Kidney (tissue), 14 donors: ENCODE measurements around the gene CDH7. TPM values are rescaled to one million over a fixed set of nuclear protein-coding genes. Genes with fewer than 3 reads are reported as not detected.

Source experiments
- DNase-seq, 5 donors: peaks; one replicate each; pipeline ENCODE4 v3.0.0-alpha.2; 2013 to 2020
- FAIRE-seq: peaks from 2 replicates; lab custom pipeline; 2012; peaks lifted over from hg19 to GRCh38; lab: Jason Lieb, UNC
- H3K27ac ChIP-seq, 2 donors: one replicate each; pipeline ENCODE4 v1.7.0; 2013; ENCODE audit warnings: low read depth in 2 of 2, low read length in 2 of 2, inconsistent platforms in 1 of 2
- H3K27me3 ChIP-seq: one replicate; pipeline ENCODE4 v1.7.1; 2013; ENCODE audit warnings: low read length, inconsistent platforms; ENCODE audit not compliant: control insufficient read depth, insufficient read depth
- H3K36me3 ChIP-seq, 3 donors: one replicate each; pipeline versions ENCODE4 v1.7.0 to v1.7.1; 2013; ENCODE audit warnings: low read length in 3 of 3, control low read depth in 1 of 3, inconsistent platforms in 1 of 3; ENCODE audit not compliant: insufficient read depth in 3 of 3, control insufficient read depth in 2 of 3
- H3K4me1 ChIP-seq, 3 donors: one replicate each; pipeline versions ENCODE4 v1.7.0 to v1.7.1; 2013; ENCODE audit warnings: low read length in 3 of 3, inconsistent platforms in 1 of 3, low read depth in 1 of 3; ENCODE audit not compliant: control insufficient read depth in 2 of 3, insufficient read depth in 2 of 3
- H3K4me3 ChIP-seq, 3 donors: one replicate each; pipeline versions ENCODE4 v1.7.0 to v1.8.1; 2013; ENCODE audit warnings: low read length in 3 of 3, control low read depth in 1 of 3, inconsistent platforms in 1 of 3
- H3K9ac ChIP-seq, 3 donors: one replicate each; pipeline versions ENCODE4 v1.7.0 to v1.7.1; 2013; ENCODE audit warnings: low read length in 3 of 3, control low read depth in 1 of 3, inconsistent platforms in 1 of 3
- H3K9me3 ChIP-seq, 3 donors: one replicate each; pipeline versions ENCODE4 v1.7.0 to v1.7.1; 2013; ENCODE audit warnings: low read length in 3 of 3, control low read depth in 1 of 3, inconsistent platforms in 1 of 3; ENCODE audit not compliant: control insufficient read depth in 2 of 3, insufficient read depth in 1 of 3
- CTCF ChIP-seq: IDR thresholded peaks from 3 replicates; pipeline ENCODE4 v1.5.1; 2012; ENCODE audit warnings: mild to moderate bottlenecking, moderate library complexity, borderline replicate concordance; ENCODE audit not compliant: insufficient read depth; ENCODE audit errors: extremely low read depth
- intact Hi-C: fragments of 100-400 bp; cut with DNase I; formaldehyde crosslinking; loops from one replicate; pipeline ENCODE4 v1.11.1; 2022
- polyA plus RNA-seq: library from polyadenylated mRNA; stranded (reverse); fragments of 350-450 nt; fragmentation: Illumina TruSeq; extraction: RNeasy Lipid Tissue Mini Kit (QIAGEN cat#74804); gene quantifications from one replicate; pipeline ENCODE4 v1.2.3, GENCODE V29; 2014; ENCODE audit warnings: low read depth, low replicate concordance; ENCODE audit not compliant: insufficient read depth
- total RNA-seq: library from RNA; stranded (reverse); fragmentation: NEBNext Ultra II Directional; extraction: Animal tissue kit (Norgen Biotek cat#: 25700); gene quantifications from one replicate; pipeline ENCODE4 v1.2.1, GENCODE V29; 2021
- donor health status: control.
- donor health status: control.
- donor health status: control.
- donor health status: control.
- donor health status: control.
- donor health status: DM: yes; HTN: yes; CAD: no.
- donor health status: Normal renal cell carcinoma (clear cell type).

Gene CDH7
- total and polyA plus RNA-seq, 2 donors from 2014 or later = not detected

GRCh38 chr18:65906621-65907034 is 155.8 kb downstream of the CDH7 start:
- FAIRE-seq = no peak
- TF ChIP-seq CTCF = no peak

DNA sequence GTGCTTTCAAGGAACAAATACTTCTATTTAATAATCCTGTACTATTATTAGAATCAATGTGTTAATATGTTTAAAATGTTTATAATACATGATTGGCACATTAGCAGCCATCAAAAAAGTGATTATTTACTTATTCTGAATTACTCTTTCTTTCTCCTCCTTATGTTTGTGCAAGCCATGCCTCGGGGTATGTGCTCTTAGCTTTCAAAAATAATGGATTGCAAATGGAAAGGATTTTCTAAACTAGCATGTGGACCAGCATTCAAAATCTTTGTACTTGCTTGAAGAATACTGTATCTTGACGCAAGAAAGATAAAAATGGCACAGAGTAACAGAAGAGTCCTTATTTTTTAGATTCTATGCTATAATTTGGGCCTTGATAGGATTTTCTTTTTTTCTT is 156.5 kb downstream of the CDH7 start:
- Histone ChIP-seq H3K9ac (no peak overlapping the region), H3K4me3 (no peak overlapping the region), H3K9me3 (no peaks in the 10 kb centered on the region), H3K4me1 (no peaks in the 10 kb centered on the region), H3K27me3 (no peaks in the 10 kb centered on the region), H3K36me3 (no peaks in the 10 kb centered on the region), H3K27ac (no peak overlapping the region)
- intact Hi-C loops = no loop called here
- no peak for DNase-seq
- no peak for FAIRE-seq
- TF ChIP-seq CTCF = no peak

More at GRCh38 chr18:65906621-65907034, 155.8 kb downstream of the CDH7 start:
- Histone ChIP-seq H3K9ac (no peak overlapping the region), H3K27ac (no peak overlapping the region), H3K4me3 (no peak overlapping the region), H3K4me1 (no peaks in the 10 kb centered on the region), H3K36me3 (no peaks in the 10 kb centered on the region), H3K9me3 (no peaks in the 10 kb centered on the region), H3K27me3 (no peaks in the 10 kb centered on the region)
- peak in 4 of 5 donors; percentile 59 to 91 (median 76) for DNase-seq
- intact Hi-C loops = no loop called here

- Histone ChIP-seq H3K36me3 (no peaks in the 10 kb centered on the region), H3K9ac (no peak overlapping the region), H3K27ac (no peak overlapping the region), H3K9me3 (no peaks in the 10 kb centered on the region), H3K4me3 (no peak overlapping the region), H3K4me1 (no peaks in the 10 kb centered on the region), H3K27me3 (no peaks in the 10 kb centered on the region)
- intact Hi-C loops = no loop called here
- DNase-seq = no peak
- no peak for FAIRE-seq
- TF ChIP-seq CTCF = no peak
Measured at GRCh38 chr18:65919018-65919417, 168.2 kb downstream of the CDH7 start.

DNA sequence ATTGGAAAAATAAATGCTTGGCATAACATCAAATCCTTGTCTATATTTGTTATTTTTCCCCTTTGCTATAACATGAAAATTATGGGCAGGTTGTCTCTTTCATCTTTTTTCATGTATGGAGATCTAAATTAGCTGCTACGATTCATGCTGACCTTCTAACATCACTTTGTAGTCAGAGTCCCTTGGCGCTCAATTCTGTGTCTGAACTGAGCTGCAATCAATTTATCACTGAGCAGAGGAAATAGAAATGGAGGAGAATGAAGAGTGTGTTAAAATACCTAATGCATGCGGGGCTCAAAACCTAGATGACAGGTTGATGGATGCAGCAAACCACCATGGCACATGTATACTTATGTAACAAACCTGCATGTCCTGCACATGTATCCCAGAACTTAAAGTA is 168.9 kb downstream of the CDH7 start:
- FAIRE-seq = no peak
- Histone ChIP-seq H3K4me3 (no peak overlapping the region), H3K9me3 (no peaks in the 10 kb centered on the region), H3K27ac (no peak overlapping the region), H3K36me3 (no peaks in the 10 kb centered on the region), H3K4me1 (no peaks in the 10 kb centered on the region), H3K27me3 (no peaks in the 10 kb centered on the region), H3K9ac (no peak overlapping the region)
- no peak for DNase-seq
- TF ChIP-seq CTCF = no peak
- intact Hi-C loops = no loop called here
